ENCODE data around the gene FRRS1.

Gene FRRS1

GRCh38 chr1:99670583-99670982 is 95.9 kb downstream of the FRRS1 start:
- no peak for DNase-seq (ENCODE audit: extremely low read depth, insufficient read length)
- TF ChIP-seq, protein P1, sequence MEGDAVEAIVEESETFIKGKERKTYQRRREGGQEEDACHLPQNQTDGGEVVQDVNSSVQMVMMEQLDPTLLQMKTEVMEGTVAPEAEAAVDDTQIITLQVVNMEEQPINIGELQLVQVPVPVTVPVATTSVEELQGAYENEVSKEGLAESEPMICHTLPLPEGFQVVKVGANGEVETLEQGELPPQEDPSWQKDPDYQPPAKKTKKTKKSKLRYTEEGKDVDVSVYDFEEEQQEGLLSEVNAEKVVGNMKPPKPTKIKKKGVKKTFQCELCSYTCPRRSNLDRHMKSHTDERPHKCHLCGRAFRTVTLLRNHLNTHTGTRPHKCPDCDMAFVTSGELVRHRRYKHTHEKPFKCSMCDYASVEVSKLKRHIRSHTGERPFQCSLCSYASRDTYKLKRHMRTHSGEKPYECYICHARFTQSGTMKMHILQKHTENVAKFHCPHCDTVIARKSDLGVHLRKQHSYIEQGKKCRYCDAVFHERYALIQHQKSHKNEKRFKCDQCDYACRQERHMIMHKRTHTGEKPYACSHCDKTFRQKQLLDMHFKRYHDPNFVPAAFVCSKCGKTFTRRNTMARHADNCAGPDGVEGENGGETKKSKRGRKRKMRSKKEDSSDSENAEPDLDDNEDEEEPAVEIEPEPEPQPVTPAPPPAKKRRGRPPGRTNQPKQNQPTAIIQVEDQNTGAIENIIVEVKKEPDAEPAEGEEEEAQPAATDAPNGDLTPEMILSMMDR (IDR thresholded peaks at IDR 0.05; ENCODE audit: insufficient read depth, low read length, poor library complexity, severe bottlenecking): no peak
- H3K36me3 ChIP-seq (ENCODE audit: control insufficient read depth, insufficient read depth, low read length): no peaks in the 10 kb centered on the region
- no peaks in the 10 kb centered on the region for H3K27me3 ChIP-seq (replicated peaks; ENCODE audit: control insufficient read depth, insufficient read depth, low read length)
- no peak overlapping the region for H3K4me3 ChIP-seq (replicated peaks; ENCODE audit: low read depth, low read length)

- TF ChIP-seq, protein P1 (IDR thresholded peaks at IDR 0.05; ENCODE audit: insufficient read depth, low read length, poor library complexity, severe bottlenecking): no peak
- DNase-seq (ENCODE audit: extremely low read depth, insufficient read length): no peak
Observed at GRCh38 chr1:99669821-99670220, 96.6 kb downstream of the FRRS1 start.

DNA sequence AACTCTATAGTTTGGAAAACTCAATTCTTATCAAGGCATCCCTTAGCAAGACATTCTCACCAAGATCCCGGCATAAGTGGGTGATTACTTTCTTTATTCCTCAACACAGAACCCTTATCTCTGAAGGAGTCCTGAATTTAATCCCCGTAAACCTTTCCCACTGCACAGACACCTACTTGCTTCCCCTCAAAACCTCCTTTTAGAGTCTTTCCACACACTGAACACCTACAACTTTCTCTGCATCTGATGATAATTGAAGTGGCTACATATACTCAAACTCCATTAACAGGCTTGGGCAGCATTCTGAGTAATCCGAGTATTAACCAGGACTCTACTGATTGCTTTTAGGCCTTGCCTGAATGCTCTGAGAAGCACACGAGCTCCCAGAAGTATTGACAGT is 97.1 kb downstream of the FRRS1 start:
- Histone ChIP-seq H3K4me3 (replicated peaks; ENCODE audit: low read depth, low read length) (no peak overlapping the region), H3K36me3 (ENCODE audit: control insufficient read depth, insufficient read depth, low read length) (no peaks in the 10 kb centered on the region), H3K27me3 (replicated peaks; ENCODE audit: control insufficient read depth, insufficient read depth, low read length) (no peaks in the 10 kb centered on the region)
- no peak for DNase-seq (ENCODE audit: extremely low read depth, insufficient read length)
- TF ChIP-seq, protein P1 (IDR thresholded peaks at IDR 0.05; ENCODE audit: insufficient read depth, low read length, poor library complexity, severe bottlenecking): no peak

More at GRCh38 chr1:99669821-99670220, 96.6 kb downstream of the FRRS1 start:
- H3K4me3 ChIP-seq (replicated peaks; ENCODE audit: low read depth, low read length): no peak overlapping the region
- H3K27me3 ChIP-seq (replicated peaks; ENCODE audit: control insufficient read depth, insufficient read depth, low read length): no peaks in the 10 kb centered on the region
- H3K36me3 ChIP-seq (ENCODE audit: control insufficient read depth, insufficient read depth, low read length): no peaks in the 10 kb centered on the region

DNA sequence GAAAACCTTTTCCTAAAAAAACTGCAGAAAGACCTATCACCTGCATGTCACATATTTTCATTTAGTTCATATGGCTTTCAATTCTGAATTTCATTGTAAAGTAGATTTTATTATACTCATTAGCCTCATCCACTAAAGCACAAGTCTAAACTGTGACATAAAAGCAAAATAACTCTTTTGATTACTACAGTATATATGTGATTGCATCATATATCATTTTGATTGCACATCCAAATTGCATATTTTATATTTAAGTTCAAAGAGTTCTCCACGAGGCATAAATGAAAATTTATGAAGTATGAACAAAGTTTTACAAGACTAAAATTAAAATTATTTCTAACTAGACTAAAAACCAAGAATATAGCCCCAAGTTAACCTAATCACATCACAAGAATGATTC is 101.2 kb downstream of the FRRS1 start:
- TF ChIP-seq, protein P1 (IDR thresholded peaks at IDR 0.05; ENCODE audit: insufficient read depth, low read length, poor library complexity, severe bottlenecking): no peak
- H3K27me3 ChIP-seq (replicated peaks; ENCODE audit: control insufficient read depth, insufficient read depth, low read length): no peaks in the 10 kb centered on the region

DNA sequence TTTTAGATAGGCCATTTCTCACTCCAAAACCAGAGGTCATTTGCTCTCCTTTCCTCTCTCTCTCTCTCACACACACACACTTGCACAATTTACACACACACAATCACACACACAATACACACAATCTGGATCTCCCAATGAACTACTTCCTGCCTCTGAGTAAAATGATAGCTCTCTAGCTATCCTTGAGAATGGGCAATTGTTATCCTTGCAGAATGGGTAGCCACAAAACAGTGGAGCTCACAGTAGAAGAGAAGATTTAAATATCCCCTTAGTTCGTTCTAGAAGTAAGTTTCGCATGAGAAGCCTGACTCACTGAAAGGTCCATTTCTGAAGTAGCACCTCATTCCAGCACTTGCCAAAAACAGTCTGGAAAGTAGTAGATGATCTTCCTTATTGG is 102.9 kb downstream of the FRRS1 start:
- H3K36me3 ChIP-seq (ENCODE audit: control insufficient read depth, insufficient read depth, low read length): no peaks in the 10 kb centered on the region
- DNase-seq (ENCODE audit: extremely low read depth, insufficient read length): no peak
- no peaks in the 10 kb centered on the region for H3K27me3 ChIP-seq (replicated peaks; ENCODE audit: control insufficient read depth, insufficient read depth, low read length)
- TF ChIP-seq, protein P1 (IDR thresholded peaks at IDR 0.05; ENCODE audit: insufficient read depth, low read length, poor library complexity, severe bottlenecking): no peak
- H3K4me3 ChIP-seq (replicated peaks; ENCODE audit: low read depth, low read length): no peak overlapping the region

More for the DNA sequence above, 101.2 kb downstream of the FRRS1 start:
- Histone ChIP-seq H3K36me3 (ENCODE audit: control insufficient read depth, insufficient read depth, low read length) (no peaks in the 10 kb centered on the region), H3K4me3 (replicated peaks; ENCODE audit: low read depth, low read length) (no peak overlapping the region)
- DNase-seq (ENCODE audit: extremely low read depth, insufficient read length): no peak

DNA sequence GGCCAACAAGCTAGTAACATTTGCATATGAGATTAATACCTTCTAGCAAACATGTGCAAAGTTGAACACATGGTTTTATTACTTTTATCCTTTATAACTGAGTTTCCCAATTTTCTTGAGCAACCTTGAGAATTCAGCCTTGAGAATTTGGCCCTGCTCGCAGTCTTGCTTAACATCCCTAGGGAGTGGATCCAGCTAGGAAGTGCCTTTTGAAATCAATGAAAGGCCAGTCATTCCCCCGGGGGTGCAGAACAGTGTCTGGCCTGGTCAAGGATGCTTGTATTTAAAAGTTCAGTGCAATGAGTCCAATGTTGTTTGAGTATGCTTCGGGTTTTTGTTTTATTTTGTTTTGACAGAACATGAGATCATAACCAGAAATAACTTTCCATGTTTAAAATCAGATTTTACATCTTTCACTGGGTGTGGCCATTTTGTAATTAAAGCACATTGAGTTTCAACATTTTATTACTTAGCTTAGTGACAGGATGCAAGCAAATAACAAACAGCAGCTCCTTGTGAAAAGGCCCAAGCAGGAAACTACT is 103.8 kb downstream of the FRRS1 start:
- Histone ChIP-seq H3K27me3 (replicated peaks; ENCODE audit: control insufficient read depth, insufficient read depth, low read length) (no peaks in the 10 kb centered on the region), H3K36me3 (ENCODE audit: control insufficient read depth, insufficient read depth, low read length) (no peaks in the 10 kb centered on the region), H3K4me3 (replicated peaks; ENCODE audit: low read depth, low read length) (no peak overlapping the region)
- no peak for DNase-seq (ENCODE audit: extremely low read depth, insufficient read length)
- TF ChIP-seq, protein P1 (IDR thresholded peaks at IDR 0.05; ENCODE audit: insufficient read depth, low read length, poor library complexity, severe bottlenecking): no peak
